GM19455 (cell line): ENCODE results near the gene TLN1.

ENCODE experiments used
- ATAC-seq: cut with Tn5 transposase; IDR thresholded peaks from one replicate; pipeline ENCODE4 v1.9.1; 2021; ENCODE audit not compliant: unreplicated experiment

Gene TLN1

DNA sequence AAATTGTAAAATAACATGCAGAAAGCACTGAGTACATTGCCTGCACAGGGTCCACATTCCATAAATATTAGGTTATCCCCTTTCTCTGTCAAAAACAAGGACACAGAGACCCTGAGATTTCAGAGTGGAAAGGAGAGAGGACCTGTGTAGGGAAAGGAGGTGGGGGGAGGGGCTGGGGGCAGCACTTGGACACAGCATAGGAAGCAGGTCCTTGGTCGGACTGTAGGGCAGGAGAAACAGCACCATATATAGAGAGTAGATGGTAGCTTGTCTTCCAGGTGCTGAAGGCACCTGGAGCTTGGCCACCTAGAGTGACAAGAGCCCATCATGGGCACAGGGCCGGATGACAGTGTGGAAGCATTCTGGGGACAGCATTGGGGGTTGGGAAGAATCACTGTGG, 44.7 kb downstream of the TLN1 start:
- no peak for ATAC-seq

DNA sequence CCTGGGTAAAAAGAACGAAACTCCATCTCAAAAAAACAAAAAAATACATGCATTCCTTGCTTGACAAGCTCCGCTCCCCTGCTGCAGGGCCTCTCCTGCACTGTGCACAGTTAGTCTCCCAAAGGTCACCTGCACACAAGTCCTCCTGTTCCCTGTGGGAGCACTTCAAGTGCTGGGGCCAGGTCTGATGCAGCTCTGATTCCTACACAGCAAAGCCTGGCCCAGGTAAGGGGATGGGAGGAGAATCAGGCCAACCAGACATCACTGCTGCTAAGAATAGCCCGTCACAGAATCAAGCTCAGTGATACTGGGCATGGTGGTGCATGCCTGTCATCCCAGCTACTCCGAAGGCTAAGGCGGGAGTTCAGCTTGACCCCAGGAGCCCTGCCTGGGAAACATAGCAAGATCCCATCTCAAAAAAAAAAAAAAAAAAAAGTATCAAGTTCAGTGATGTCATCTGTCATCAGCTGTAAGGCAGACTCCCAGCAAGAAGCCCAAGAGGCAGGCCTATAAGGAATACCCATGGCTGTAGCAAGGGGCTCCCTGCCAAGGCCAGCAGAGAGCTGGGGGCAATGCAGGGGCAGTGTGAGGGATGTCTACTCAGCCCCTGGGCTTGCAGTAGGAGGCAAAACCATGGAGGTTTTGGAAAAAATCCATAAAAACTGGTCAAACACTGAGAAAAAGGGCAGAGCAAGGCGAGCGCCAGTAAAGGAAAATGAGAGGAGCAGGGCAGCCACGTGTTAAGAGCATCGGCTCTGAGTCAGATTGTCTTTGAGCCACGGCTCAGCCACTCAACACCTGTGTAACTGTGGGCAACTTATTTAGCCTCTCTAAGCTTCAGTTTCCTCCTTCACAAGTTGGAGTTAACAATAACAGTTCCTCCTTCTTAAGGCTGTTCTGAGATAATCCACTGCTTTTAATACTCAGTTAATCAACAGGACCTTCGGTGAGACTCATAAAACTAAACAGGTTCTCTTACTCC, 45.5 kb downstream of the TLN1 start:
- ATAC-seq = no peak

DNA sequence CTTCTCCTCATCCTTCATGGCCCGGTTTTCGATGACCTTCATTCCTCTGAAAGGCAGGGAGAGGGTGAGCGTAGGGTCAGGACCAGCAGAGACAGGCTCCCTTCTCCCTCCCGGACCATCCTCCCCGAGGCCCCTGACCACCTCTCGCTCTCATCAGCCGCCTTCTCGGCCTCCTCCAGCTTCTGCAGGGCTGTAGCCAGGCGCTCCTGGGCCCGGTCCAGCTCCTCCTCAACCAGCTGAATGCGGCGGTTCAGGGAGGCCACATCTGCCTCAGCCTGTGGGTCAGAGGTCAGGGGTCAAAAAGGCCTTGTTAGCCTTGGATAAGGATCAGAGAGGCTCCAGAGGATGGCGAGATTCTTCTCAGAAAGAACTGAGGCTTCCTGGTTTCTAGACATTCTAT, 46.5 kb downstream of the TLN1 start:
- no peak for ATAC-seq

GRCh38 chr9:35684921-35685320, 47.1 kb downstream of the TLN1 start:
- ATAC-seq = no peak

- no peak for ATAC-seq
Measured at GRCh38 chr9:35683323-35683722, 48.7 kb downstream of the TLN1 start.

DNA sequence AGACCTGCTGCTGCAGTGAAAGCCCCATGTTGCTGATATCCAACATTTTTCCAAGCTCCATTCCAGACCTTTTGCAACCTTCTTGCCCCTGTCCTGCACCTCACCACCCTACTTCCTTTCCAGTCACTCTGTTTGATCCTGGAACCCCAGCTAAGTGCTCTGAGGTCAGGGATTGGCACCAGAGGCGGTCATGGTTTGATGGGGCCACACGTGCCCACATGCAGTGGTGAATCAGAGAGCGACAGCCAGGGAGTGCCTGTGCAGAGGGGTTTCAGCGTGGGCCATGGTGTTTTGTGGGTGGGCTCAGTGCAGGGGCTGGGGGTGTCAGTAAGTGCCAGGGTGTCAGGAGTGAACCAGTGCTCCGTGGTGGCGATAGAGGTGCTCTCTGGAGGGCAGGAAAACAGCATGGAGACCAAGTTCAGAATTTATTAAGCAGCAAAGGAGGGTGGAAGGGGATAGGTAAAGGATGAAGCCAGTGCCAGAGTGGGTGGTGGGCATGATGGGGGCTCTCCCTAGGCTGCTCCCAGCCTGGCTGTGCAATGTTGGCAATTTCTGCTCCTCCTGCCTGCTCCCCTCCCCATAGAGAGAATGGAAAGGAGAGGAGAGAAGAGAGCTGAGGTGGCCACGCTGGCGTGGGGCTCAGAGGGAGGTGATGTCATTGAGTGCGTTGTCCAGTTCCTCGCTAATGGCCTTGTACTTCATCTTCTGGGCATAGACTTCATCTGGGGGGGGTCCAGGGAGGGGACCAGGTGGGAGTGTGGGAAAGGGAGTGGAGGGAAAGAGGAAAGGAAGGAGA, 49.3 kb downstream of the TLN1 start:
- no peak for ATAC-seq

- no peak for ATAC-seq
Measured at GRCh38 chr9:35682051-35682450, 49.9 kb downstream of the TLN1 start.

GRCh38 chr9:35681341-35682002, 50.5 kb downstream of the TLN1 start:
- ATAC-seq = no peak

DNA sequence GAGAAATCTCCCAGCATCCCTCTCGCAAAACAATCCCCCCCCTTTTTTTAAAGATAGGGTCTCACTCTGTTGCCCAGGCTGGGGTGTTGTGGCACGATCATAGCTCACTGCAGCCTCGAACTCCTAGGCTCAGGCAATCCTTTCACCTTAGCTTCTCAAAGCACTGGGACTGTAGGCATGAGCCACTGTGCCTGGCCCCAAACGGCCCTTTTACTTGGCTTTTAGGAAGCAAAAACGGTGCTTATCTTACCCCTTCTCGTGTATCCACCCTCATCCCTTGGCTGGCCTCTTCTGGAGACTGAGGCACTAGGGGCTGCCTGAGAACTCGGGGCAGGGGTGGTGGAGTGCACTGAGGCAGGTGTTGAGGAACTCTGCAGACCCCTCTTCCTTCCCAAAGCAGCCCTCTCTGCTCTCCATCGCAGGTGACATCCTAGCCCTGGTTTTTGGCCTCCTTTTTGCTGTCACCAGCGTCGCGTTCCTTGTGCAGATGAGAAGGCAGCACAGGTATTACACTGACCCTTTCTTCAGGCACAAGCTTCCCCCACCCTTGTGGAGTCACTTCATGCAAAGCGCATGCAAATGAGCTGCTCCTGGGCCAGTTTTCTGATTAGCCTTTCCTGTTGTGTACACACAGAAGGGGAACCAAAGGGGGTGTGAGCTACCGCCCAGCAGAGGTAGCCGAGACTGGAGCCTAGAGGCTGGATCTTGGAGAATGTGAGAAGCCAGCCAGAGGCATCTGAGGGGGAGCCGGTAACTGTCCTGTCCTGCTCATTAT, 51.5 kb downstream of the TLN1 start:
- ATAC-seq = no peak

DNA sequence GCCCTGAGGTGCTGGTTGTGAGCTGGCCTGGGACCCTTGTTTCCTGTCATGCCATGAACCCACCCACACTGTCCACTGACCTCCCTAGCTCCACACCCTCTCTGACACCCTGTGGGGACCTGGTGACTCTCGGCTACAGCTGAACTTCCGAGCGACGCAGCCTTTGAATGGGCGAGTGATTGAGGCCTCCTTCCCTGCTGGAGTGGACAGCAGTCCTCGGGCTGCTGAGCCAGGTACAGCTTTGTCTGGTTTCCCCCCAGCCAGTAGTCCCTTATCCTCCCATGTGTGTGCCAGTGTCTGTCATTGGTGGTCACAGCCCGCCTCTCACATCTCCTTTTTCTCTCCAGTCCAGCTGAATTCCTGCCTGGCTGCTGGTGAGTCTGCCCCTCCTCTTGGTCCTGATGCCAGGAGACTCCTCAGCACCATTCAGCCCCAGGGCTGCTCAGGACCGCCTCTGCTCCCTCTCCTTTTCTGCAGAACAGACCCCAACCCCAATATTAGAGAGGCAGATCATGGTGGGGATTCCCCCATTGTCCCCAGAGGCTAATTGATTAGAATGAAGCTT, 52.1 kb downstream of the TLN1 start:
- no peak for ATAC-seq

DNA sequence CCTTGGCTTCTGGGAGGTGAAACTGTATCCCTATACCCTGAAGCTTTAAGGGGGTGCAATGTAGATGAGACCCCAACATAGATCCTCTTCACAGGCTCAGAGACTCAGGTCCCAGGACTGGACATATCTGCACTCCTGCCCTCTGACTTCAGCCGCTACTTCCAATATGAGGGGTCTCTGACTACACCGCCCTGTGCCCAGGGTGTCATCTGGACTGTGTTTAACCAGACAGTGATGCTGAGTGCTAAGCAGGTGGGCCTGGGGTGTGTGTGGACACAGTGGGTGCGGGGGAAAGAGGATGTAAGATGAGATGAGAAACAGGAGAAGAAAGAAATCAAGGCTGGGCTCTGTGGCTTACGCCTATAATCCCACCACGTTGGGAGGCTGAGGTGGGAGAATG, 52.9 kb downstream of the TLN1 start:
- ATAC-seq = no peak

- no peak for ATAC-seq
Measured at GRCh38 chr9:35675732-35676392, 56.1 kb downstream of the TLN1 start.

DNA sequence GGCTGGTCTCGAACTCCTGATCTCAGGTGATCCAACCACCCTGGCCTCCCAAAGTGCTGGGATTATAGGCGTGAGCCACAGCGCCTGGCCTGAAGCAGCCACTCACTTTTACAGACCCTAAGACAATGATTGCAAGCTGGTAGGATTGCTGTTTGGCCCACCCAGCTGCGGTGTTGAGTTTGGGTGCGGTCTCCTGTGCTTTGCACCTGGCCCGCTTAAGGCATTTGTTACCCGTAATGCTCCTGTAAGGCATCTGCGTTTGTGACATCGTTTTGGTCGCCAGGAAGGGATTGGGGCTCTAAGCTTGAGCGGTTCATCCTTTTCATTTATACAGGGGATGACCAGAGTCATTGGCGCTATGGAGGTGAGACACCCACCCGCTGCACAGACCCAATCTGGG, 56.8 kb downstream of the TLN1 start:
- no peak for ATAC-seq

DNA sequence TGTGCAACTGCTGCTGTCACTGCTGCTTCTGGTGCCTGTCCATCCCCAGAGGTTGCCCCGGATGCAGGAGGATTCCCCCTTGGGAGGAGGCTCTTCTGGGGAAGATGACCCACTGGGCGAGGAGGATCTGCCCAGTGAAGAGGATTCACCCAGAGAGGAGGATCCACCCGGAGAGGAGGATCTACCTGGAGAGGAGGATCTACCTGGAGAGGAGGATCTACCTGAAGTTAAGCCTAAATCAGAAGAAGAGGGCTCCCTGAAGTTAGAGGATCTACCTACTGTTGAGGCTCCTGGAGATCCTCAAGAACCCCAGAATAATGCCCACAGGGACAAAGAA, 58.0 kb downstream of the TLN1 start:
- ATAC-seq = no peak

DNA sequence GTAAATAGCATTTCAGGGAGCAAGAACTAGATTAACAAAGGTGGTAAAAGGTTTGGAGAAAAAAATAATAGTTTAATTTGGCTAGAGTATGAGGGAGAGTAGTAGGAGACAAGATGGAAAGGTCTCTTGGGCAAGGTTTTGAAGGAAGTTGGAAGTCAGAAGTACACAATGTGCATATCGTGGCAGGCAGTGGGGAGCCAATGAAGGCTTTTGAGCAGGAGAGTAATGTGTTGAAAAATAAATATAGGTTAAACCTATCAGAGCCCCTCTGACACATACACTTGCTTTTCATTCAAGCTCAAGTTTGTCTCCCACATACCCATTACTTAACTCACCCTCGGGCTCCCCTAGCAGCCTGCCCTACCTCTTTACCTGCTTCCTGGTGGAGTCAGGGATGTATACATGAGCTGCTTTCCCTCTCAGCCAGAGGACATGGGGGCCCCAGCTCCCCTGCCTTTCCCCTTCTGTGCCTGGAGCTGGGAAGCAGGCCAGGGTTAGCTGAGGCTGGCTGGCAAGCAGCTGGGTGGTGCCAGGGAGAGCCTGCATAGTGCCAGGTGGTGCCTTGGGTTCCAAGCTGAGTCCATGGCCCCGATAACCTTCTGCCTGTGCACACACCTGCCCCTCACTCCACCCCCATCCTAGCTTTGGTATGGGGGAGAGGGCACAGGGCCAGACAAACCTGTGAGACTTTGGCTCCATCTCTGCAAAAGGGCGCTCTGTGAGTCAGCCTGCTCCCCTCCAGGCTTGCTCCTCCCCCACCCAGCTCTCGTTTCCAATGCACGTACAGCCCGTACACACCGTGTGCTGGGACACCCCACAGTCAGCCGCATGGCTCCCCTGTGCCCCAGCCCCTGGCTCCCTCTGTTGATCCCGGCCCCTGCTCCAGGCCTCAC, 58.6 kb downstream of the TLN1 start, which contains the start of gene CA9:
Gene CA9, plus strand, starts transcription at position 797 of the 893 bp plus-strand sequence. Its CDS starts 32 bp downstream, at position 829.
- no peak for ATAC-seq

DNA sequence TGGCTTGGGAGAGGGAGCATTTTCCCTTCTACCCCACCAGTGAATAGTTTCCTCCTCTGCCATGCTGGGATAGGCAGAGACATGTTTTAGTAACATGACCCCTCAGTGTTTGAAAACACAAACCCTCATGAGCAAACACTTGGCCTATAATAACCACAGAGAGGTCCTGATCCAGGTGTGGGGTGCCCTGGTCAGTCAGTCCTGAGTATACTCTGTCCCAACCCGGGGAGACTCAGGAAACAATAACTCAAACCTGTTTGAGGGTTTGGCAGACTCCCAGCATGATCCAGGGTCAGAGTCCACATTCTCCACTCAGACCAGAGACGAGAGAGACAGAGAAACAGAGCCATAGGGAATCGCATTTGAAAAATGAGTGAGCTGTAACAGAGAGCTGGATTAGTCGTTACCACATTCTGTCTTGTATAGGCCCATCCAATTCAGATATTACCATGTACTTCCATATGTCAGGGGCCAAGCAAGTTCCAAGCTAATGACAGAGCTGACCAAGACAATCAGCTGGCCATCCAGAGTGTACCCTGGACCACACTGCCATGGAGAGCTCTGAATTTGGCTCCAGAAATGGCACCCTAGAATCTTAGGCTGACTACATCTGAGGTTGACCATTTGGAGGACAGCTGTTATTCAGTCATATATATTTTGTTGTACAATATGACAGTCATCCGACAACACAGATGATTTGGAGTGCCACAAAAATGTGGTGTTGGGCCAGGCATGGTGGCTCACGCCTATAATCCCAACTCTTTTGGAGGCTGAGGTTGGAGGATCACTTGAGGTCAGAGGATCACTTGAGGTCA, 62.5 kb downstream of the TLN1 start:
- no peak for ATAC-seq

DNA sequence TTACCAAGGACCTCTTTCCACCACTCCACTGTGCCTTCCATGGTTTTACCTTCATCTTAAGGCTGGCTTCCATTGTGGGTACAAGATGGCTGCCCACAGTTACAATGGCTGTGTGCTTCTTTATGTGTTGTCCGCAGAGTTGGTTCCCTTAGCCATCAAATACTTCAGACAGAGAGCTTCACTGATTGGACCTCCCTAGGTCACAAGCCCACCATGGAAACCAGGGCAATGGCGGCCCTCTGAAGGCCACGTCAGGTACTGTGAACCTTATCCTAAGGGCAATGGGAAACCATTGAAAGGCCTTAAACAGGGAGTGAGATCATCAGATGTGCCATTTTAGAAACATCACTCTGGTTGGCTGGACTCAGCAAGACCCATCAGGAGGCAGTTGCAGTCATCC, 64.1 kb downstream of the TLN1 start:
- ATAC-seq = no peak

GRCh38 chr9:35666549-35666948, 65.4 kb downstream of the TLN1 start:
- no peak for ATAC-seq
